GM20431 (cell line): ENCODE results near the gene CMIP.

Experiments used
- in situ Hi-C: fragments of 300-500 bp; cut with MseI, MboI; formaldehyde crosslinking; loops from one replicate; pipeline ENCODE4 v1.15.0; 2020; ENCODE audit warnings: low sequenced_read_pairs; ENCODE audit not compliant: unreplicated experiment

CMIP gene

GRCh38 chr16:81608523-81609209 is 164.1 kb downstream of the CMIP start:
- in situ Hi-C loops: loop anchor here (25.0 kb wide), 2 partner anchors 104 to 196 kb away; no protein-coding TSS in a partner anchor

DNA sequence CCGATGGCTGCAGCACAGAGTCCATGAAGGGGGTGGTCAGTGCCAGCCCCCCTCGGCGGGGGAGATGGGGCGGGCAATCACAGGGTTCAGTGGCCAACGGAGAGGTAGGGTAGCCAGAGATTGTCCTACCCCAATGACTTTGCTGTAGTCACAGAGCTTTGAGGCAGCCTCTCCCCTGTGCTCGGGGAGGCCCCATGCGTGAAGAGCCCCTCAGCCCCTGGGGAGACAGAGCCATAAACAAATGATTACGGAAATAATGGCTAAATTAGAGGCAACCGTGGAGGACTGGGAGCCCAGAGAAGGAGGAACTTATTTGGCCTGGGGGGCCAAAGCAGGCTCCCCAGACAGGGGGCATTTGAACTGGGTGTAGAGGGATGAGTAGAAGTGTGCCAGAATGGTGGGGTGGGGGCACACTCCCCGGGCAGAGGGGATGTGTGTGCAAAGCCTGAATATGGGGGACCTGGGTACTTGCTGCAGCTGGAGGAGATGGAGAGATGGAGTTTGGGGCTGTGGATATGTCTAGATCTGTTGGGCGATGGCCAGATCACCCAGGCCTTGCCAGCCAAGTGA is 164.8 kb downstream of the CMIP start:
- in situ Hi-C loops: loop anchor here (25.0 kb wide), 2 partner anchors 103 to 197 kb away; no protein-coding TSS in a partner anchor

- in situ Hi-C loops: loop anchor here (25.0 kb wide), 2 partner anchors 102 to 198 kb away; no protein-coding TSS in a partner anchor
Measured at GRCh38 chr16:81610144-81610842, 165.7 kb downstream of the CMIP start.

- in situ Hi-C loops: loop anchor here (25.0 kb wide), 2 partner anchors 101 to 199 kb away; no protein-coding TSS in a partner anchor
Measured at GRCh38 chr16:81610936-81611335, 166.3 kb downstream of the CMIP start.

DNA sequence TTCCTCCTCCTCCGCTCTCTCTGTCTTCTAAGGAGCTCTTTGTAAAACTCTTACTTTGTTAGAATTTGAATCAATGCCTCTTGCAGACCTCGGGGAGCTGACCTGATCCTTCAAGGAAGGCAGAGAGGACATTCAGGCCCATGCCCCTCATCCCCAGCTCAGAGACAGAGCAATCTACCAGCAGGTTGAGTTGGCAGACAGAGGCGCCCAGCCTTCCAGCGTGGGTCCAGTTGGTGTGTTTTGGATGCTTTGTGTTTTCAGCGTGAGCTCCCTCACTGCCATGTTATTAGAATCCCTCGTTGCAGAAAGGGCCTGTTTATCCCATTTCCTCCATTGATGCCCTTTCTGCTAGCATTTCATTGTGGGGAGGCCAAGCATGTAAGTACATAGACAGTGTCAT is 167.1 kb downstream of the CMIP start:
- in situ Hi-C loops: loop anchor here (25.0 kb wide), 2 partner anchors 101 to 199 kb away; no protein-coding TSS in a partner anchor

DNA sequence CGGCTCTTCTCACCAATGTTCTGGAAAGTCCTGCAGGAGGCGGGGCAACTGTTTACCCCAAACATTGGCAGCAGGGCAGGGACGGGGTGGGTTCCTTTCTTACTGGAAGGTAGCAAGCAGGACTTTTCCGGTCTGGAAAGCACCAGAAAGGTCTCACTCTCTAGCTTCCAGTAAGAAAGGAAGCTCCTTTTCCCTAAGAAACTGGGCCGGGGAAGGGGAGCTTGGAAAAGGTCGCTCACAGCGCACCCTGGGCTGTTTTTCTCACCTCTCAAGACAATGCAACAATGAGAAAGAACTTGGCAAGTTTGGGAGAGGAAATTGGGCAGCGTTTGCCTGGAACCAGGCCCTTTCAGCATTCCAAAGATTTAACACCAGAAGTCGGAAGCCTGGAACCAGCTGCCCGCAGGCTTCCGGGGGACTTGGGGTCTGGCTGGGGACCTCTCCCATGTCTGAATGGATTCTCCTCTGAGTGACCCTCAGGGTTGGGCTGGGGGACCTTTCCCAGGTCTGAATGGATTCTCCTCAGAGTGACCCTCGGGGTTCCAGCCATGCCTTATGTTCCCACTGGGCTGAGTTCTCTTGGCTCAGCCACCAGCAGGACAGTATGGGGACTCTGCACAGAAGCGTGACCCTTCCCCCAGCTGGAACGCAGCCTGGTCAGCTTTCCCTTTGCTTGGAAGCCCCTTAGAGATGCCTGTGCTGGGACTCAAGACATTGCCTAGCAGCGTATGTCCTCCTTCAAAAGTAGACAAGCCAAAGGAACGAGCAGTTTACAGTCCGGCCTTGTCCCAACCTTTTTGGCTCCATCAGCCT is 167.9 kb downstream of the CMIP start:
- in situ Hi-C loops: loop anchor here (25.0 kb wide), 2 partner anchors 100 to 200 kb away; no protein-coding TSS in a partner anchor

DNA sequence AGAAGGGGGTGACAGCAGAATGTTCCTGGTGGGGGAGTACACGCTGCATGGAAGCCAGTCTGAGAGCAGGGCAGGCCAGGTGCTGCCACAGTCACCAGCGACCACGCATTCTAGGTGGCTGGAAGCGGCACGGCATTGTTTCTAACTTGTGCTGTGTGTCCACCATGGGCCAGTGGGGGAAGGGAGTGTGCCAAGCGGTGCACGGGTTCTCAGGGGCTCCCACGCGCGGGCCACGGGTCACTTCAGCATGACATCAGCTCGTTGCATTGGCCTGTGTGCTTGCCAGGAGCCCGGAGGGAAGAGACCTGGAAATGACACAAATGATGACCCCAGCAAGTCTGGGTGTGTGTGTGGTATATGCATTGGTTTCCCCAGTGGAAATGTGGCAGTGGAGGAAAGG is 169.6 kb downstream of the CMIP start:
- in situ Hi-C loops: loop anchor here (25.0 kb wide), 2 partner anchors 98 to 202 kb away; no protein-coding TSS in a partner anchor

GRCh38 chr16:81614654-81615359 is 170.2 kb downstream of the CMIP start:
- in situ Hi-C loops: loop anchor here (25.0 kb wide), 2 partner anchors 97 to 203 kb away; no protein-coding TSS in a partner anchor

DNA sequence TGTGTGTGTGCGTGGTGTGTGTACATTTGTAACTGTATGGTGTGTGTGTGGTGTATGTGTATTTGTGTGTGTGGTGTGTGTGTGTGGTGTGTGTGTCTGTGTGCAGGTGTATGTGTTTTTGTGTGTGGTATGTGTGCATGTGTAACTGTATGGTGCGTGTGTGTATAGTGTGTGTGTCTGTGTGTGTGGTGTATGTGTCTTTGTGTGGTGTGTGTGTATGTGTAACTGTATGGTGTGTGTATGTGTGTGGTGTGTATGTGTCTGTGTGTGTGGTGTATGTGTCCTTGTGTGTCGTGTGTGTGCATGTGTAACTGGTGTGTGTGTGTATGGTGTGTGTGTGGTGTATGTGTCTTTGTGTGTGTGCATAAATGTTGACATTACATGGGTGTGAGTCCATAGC is 170.8 kb downstream of the CMIP start:
- in situ Hi-C loops: loop anchor here (25.0 kb wide), 2 partner anchors 97 to 203 kb away; no protein-coding TSS in a partner anchor

DNA sequence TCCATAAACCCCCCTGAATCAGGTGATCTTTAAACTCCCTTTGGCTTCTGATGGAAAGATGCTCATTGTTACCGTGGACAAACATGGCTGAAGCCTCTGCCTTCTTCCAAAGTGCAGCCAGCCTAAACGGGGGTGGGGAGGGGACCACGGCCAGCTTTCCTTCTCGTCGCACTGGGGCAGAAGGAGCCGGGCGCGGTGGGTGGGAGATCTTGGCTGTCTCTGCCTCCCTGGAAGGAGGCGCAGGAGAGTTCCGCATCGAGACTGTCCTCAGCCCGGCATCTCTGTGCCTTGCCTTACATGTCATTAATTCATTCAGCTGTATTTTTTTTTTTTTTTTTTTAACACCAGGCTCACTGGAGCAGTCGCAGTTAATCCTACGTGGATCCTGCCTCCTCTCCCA is 171.2 kb downstream of the CMIP start:
- in situ Hi-C loops: loop anchor here (25.0 kb wide), 2 partner anchors 96 to 204 kb away; no protein-coding TSS in a partner anchor

GRCh38 chr16:81616321-81617020 is 171.9 kb downstream of the CMIP start:
- in situ Hi-C loops: loop anchor here (25.0 kb wide), 2 partner anchors 96 to 204 kb away; no protein-coding TSS in a partner anchor

GRCh38 chr16:81617021-81617346 is 172.4 kb downstream of the CMIP start:
- in situ Hi-C loops: loop anchor here (25.0 kb wide), 2 partner anchors 95 to 205 kb away; no protein-coding TSS in a partner anchor

DNA sequence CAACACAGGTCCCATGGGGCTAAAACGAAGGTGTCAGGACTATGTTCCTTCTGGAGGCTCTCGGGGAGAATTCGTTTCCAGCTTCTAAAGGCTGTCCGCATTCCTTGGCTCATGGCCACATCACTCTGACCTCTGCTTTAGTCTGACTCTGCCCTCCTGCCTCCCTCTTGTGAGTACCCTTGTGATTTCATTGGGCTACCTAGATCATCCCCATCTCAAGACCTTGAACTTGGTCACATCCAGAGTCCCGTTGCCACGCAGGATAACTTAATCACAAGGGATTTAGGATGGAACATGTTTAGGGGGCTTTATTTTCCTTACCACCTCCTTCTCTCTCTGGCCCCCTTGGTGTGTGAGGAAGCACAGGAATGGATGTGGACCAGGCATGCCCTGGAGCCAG is 173.6 kb downstream of the CMIP start:
- in situ Hi-C loops: loop anchor here (25.0 kb wide), 2 partner anchors 94 to 206 kb away; no protein-coding TSS in a partner anchor

DNA sequence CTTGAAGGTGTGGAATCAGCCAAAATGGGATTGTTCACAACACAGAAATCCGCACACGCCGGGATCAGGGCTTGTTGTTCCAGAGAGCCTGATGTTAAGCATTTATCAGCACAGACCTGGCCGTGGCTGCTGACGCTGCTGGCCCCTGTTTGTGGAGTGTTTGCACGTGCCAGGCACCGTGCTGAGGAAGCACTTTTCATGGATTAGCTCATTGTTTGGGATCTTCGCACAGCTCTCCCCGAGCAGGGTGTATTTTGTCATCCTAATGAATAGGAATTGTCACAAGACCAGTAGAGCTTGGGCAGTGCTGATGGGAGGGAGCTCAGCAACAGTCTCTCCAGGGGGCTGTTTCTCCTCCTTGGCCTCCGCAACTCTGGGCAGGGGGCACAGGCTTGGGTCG is 174.1 kb downstream of the CMIP start:
- in situ Hi-C loops: loop anchor here (25.0 kb wide), 2 partner anchors 94 to 206 kb away; no protein-coding TSS in a partner anchor

GRCh38 chr16:81620029-81620428 is 175.4 kb downstream of the CMIP start:
- in situ Hi-C loops: loop anchor here (25.0 kb wide), 2 partner anchors 92 to 208 kb away; no protein-coding TSS in a partner anchor

DNA sequence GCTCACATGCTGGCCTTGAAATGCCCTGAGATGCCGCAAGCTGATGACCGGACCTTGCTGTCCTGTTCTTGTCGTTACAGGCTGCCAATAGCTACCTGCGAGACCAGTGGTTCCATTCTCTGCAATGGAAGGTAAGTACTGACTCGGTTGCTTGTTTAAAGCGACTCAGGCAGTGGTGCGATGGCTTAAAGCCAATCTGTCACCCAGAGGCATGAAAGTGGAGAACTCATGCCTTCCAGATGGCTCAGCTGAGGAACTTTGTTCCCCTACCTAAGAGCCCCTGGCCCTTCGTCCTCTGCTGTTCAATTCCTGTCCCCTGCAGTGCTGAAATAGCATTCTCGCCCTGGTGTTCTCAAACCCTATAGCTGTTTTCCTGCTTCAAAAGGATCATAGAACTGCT is 176.2 kb downstream of the CMIP start:
- in situ Hi-C loops: loop anchor here (25.0 kb wide), 2 partner anchors 92 to 208 kb away; no protein-coding TSS in a partner anchor

DNA sequence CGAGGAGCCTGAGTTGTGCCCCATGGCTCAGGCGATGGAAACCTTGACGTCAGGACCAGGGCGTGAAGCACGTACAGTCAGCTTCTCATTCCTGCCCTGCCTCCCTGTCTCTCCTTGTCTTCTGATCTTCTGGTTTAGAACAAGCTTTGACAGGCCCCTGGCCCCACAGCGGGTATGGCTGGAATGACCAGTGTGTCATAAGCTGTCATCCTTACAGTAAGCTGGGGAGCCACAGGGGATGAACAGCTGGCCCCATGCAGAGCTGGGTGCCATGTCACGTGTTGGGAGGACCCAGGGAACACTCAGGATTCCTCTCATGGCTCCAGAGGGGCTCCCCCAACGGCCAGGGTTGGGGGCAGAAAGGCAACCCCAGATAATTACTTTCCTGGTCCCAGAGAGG is 176.9 kb downstream of the CMIP start:
- in situ Hi-C loops: loop anchor here (25.0 kb wide), 2 partner anchors 91 to 209 kb away; no protein-coding TSS in a partner anchor
